Measurements from ENCODE around the gene ARFGAP1.

DNA sequence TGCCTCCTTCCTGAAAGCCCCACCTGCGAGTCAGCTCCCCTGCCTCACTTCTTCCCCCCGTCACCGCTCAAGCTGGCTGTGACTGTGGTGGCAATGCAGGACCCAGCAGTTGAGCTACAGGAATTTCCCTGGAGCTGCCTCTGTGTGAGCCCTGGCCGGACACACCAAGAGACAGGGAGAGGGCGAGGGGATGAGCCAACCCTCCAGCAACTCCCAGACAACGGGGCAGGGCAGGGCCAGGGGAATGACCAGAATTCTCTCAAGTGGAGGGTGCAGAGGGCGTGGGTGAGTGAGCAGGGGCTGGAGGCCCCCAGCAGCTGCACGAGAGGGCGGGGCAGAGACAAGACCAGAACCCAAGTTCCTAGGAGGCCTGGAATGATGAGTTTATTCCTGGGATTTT, 4.9 kb upstream of the ARFGAP1 start:
- no peak for TF ChIP-seq POLR2A (IDR thresholded peaks at IDR 0.05)
- TF ChIP-seq, protein P1, sequence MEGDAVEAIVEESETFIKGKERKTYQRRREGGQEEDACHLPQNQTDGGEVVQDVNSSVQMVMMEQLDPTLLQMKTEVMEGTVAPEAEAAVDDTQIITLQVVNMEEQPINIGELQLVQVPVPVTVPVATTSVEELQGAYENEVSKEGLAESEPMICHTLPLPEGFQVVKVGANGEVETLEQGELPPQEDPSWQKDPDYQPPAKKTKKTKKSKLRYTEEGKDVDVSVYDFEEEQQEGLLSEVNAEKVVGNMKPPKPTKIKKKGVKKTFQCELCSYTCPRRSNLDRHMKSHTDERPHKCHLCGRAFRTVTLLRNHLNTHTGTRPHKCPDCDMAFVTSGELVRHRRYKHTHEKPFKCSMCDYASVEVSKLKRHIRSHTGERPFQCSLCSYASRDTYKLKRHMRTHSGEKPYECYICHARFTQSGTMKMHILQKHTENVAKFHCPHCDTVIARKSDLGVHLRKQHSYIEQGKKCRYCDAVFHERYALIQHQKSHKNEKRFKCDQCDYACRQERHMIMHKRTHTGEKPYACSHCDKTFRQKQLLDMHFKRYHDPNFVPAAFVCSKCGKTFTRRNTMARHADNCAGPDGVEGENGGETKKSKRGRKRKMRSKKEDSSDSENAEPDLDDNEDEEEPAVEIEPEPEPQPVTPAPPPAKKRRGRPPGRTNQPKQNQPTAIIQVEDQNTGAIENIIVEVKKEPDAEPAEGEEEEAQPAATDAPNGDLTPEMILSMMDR (IDR thresholded peaks at IDR 0.05): no peak

Data from uterus (tissue), 2 donors.